Erythroblast (primary cell): ENCODE results near the gene DEPDC5.

Experiments
- GATA1 ChIP-seq: IDR thresholded peaks from 2 replicates; pipeline ENCODE4 v1.6.1; 2011; ENCODE audit warnings: low read depth, mild to moderate bottlenecking, control low read depth, low read length, moderate library complexity
- POLR2A ChIP-seq: IDR thresholded peaks from 2 replicates; pipeline ENCODE4 v1.6.1; 2011; ENCODE audit warnings: mild to moderate bottlenecking, low read length

DNA sequence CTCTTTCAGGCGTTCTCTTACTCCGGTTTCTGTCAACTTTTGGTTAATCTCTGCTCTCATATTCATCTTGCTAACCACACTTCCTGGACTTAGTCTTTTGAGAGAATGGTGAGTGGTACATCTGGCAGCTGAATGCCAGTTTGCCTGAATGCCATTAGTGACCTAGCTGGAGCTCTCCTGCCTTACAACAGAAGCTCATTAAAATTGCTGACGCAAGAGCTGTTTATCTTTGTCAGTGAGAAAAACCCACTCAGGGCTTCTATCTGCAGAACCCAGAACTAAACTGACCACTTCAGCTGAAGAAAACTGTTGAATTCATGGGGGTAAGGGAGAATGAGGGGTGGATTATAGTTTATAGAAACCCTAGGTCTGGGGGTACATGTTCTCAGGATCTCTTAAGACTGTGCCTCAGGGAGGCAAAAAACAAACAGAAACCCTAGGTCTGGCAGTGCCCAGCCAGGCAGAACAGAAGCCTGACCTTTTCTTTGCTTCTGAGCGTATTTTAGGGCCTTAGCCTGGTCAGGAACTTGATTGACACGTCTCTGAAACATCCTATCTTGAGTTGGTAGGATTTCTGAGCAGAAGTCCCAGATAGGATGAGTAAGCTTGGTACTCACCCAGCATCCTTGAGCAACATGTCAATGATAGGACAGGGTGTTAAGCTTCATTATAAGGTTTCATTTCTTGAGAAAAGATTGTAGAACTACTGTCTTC is 137.7 kb downstream of the DEPDC5 start:
- no peak for TF ChIP-seq POLR2A
- no peak for TF ChIP-seq GATA1
